ENCODE results near the gene CDH23. TPM values are rescaled to one million over a fixed set of nuclear protein-coding genes. Genes with fewer than 3 reads are reported as not detected.

Gene CDH23
- total and polyA plus RNA-seq, 8 donors, result 1.8 to 22.8 (median 3.0) TPM

DNA sequence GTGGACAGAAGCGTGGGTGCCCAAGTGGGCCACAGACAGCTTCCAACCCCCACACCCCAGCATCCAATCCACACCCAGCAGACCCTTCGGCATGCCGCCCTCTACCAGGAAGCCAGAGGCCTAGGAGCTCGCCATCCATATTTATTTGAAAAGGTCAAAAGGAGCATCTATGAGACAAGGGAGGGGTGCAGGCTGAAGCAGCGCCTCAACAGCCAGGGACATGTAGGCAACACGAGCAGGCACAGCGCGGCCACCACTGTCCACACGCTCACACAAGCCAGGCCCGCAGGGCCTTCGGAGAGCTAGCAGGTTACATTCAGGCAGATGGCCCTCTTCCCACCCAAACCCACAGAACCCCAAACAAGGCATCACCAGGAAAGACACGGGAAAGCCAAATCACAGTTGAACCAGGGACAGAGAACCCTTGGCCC is 419.7 kb downstream of the CDH23 start:
- intact Hi-C loops (cut with DNase I), result loop anchor here in 1 of 2 donors (10.0 kb wide), 1 partner anchor 432 kb away; no protein-coding TSS in a partner anchor
- H3K27me3 ChIP-seq, result no peaks in the 10 kb centered on the region
- peak overlapping the region in 1 of 2 donors; percentile 84 for H3K27ac ChIP-seq
- no peak overlapping the region for H3K4me3 ChIP-seq
- DNase-seq (peak in 1 of 4 donors; percentile 13), ATAC-seq (no peak)
- H3K36me3 ChIP-seq, result peaks cover 6 to 93% of the 10 kb centered on the region in 2 donors
- H3K9me3 ChIP-seq, result no peaks in the 10 kb centered on the region
- peaks cover 0 to 74% of the 10 kb centered on the region in 2 donors for H3K4me1 ChIP-seq
- TF ChIP-seq, protein P1, sequence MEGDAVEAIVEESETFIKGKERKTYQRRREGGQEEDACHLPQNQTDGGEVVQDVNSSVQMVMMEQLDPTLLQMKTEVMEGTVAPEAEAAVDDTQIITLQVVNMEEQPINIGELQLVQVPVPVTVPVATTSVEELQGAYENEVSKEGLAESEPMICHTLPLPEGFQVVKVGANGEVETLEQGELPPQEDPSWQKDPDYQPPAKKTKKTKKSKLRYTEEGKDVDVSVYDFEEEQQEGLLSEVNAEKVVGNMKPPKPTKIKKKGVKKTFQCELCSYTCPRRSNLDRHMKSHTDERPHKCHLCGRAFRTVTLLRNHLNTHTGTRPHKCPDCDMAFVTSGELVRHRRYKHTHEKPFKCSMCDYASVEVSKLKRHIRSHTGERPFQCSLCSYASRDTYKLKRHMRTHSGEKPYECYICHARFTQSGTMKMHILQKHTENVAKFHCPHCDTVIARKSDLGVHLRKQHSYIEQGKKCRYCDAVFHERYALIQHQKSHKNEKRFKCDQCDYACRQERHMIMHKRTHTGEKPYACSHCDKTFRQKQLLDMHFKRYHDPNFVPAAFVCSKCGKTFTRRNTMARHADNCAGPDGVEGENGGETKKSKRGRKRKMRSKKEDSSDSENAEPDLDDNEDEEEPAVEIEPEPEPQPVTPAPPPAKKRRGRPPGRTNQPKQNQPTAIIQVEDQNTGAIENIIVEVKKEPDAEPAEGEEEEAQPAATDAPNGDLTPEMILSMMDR (IDR thresholded peaks at IDR 0.05), result no peak

DNA sequence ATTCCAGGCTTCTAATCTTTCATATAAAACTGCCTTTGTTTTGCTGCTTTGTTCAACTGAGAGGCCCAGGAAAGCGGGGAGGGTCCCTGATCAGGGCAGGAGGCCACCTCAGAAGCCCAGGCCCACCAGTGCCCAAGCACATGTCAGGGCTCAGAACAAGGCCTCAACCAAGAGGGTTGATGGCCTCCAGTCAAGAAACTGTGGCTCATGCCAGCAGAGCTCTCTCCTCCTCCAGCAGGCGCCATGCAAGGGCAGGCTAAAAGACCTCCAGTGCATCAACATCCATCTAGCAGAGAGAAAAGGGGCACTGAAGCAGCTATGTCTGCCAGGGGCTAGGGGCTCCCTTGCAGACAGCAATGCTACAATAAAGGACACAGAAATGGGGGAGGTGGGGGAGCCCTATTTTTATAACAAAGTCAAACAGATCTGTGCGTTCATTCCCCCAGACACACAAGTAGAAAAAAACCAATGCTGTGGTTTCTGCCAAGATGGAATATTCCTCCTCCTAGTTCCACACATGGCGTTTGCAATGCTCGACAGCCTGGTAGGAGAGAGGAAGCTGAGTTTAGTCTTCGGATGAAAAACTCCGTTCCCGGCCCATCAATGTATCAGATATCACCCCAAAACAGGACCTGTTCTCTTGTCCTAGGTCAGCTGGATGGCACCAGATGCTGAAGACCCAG is 420.4 kb downstream of the CDH23 start:
- TF ChIP-seq, protein P1 (IDR thresholded peaks at IDR 0.05), result no peak
- Histone ChIP-seq H3K27me3 (no peaks in the 10 kb centered on the region), H3K36me3 (peaks cover 6 to 98% of the 10 kb centered on the region in 2 donors), H3K4me3 (no peak overlapping the region), H3K9me3 (no peaks in the 10 kb centered on the region), H3K4me1 (peaks cover 0 to 75% of the 10 kb centered on the region in 2 donors), H3K27ac (peak overlapping the region in 1 of 2 donors; percentile 84)
- no peak for DNase-seq
- ATAC-seq, result no peak
- intact Hi-C loops (cut with DNase I), result loop anchor here in 1 of 2 donors (10.0 kb wide), 1 partner anchor 432 kb away; no protein-coding TSS in a partner anchor

DNA sequence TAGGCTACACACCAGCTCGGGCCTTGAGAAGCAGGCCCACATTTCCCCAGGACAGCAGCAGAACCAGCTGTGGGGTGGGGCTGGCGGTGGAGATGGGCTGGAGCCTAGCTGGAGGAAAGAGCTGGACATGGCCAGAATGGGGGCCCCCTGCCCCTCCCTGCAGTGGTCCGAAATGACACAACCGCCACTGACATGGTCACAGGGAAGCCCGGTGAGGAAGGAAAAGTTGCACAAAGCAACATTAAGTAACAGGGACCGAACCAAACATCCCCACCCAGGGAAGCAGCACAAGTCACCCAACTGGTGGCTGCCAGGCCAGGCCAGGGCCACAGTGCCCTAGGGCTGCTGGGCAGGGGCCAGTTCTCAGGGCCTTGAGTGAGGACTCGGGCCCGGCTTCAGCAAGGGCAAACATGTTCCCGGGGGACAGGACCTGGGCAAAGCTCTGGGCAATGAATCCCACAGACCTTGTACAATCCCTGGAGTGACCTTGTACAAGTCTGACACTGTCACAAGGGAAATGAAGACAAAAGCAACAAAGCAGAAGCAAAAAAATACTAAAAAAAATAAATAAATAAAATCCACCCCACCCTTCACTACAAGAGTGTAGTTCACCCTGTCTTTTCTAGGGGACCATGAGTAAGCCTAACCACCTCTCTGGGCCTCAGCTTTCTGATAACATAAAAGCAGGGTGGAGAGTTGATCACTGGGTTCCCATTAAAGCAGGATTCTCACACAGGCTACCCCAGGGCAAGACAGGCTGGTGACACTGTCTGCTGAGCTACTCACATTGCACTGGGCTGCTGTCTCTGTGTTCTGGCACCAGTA is 421.3 kb downstream of the CDH23 start:
- H3K36me3 ChIP-seq, result peaks cover 6 to 99% of the 10 kb centered on the region in 2 donors
- DNase-seq (peak in 2 of 4 donors; percentile 77 to 91), ATAC-seq (peak; percentile 59)
- no peak overlapping the region for H3K4me3 ChIP-seq
- intact Hi-C loops (cut with DNase I), result loop anchor here in 1 of 2 donors (10.0 kb wide), 1 partner anchor 433 kb away; no protein-coding TSS in a partner anchor
- peaks cover 0 to 75% of the 10 kb centered on the region in 2 donors for H3K4me1 ChIP-seq
- no peaks in the 10 kb centered on the region for H3K9me3 ChIP-seq
- peak overlapping the region; percentile 39 to 84 for H3K27ac ChIP-seq
- TF ChIP-seq, protein P1 (IDR thresholded peaks at IDR 0.05), result no peak
- no peaks in the 10 kb centered on the region for H3K27me3 ChIP-seq

DNA sequence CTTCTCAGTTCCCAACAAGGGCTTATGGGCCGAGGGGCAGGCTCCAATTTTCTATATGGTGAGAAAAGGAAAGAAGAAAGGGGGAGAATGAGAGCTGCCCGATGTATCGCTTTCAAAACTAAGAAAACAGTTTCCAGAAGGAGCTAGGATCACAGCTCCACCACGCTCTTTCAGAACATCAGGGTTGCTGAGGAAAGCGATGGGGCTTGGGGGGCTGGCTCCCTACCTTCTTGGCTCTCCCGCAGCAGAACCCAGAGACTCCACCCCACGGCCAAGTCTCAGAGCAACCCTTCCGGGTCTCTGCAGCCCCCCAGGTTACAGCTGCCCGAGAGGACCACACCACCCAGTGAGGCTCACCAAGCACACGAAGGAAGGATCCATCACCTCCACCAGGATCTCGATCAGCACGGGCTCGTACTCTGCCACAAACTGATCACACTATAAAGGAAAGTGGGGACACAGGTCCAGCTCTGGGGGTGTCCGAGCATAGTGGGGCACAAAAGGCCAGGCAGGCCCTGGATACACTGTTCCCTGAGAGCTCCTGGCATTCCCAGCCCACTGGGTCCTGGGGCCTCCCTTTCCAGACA is 422.0 kb downstream of the CDH23 start:
- DNase-seq, result no peak
- no peak for ATAC-seq
- Histone ChIP-seq H3K9me3 (no peaks in the 10 kb centered on the region), H3K27ac (peak overlapping the region; percentile 39 to 84), H3K36me3 (peaks cover 6 to 99% of the 10 kb centered on the region in 2 donors), H3K27me3 (no peaks in the 10 kb centered on the region), H3K4me3 (no peak overlapping the region), H3K4me1 (peaks cover 0 to 81% of the 10 kb centered on the region in 2 donors)
- TF ChIP-seq, protein P1 (IDR thresholded peaks at IDR 0.05), result no peak
- intact Hi-C loops (cut with DNase I), result loop anchor here in 1 of 2 donors (10.0 kb wide), 1 partner anchor 434 kb away; no protein-coding TSS in a partner anchor
